HG02938 (cell line): Measurements from ENCODE around the gene MT1H.
"Not testable (repeated sequence)": the region's sequence is repeated elsewhere in the genome, so short reads cannot be mapped to it uniquely, and the experiment has no call there.

Experiments used
- ATAC-seq: cut with Tn5 transposase; IDR thresholded peaks from one replicate; pipeline ENCODE4 v1.9.1; 2021; ENCODE audit warnings: mild to moderate bottlenecking, moderate library complexity; ENCODE audit not compliant: unreplicated experiment

The MT1H gene

GRCh38 chr16:56662357-56663354 lies 7.0 kb upstream of the MT1H start:
- ATAC-seq = no peak

GRCh38 chr16:56664506-56664905 lies 5.1 kb upstream of the MT1H start:
- no peak for ATAC-seq

GRCh38 chr16:56665286-56666261 lies 4.0 kb upstream of the MT1H start:
- not testable (repeated sequence) for ATAC-seq

GRCh38 chr16:56667581-56668571 lies 1.7 kb upstream of the MT1H start, which contains the start of gene MT1G:
MT1G (minus strand) TSS chr16:56668065; CDS start chr16:56667993, 72 bp downstream.
- no peak for ATAC-seq

GRCh38 chr16:56669840-56670619 lies 416 bp downstream of the MT1H start:
- no peak for ATAC-seq

GRCh38 chr16:56670620-56670934 lies 963 bp downstream of the MT1H start:
- ATAC-seq = no peak

GRCh38 chr16:56671691-56672090 lies 2.1 kb downstream of the MT1H start:
- not testable (repeated sequence) for ATAC-seq

- not testable (repeated sequence) for ATAC-seq
Observed at GRCh38 chr16:56672171-56672570, 2.6 kb downstream of the MT1H start.

GRCh38 chr16:56672761-56673536 lies 3.3 kb downstream of the MT1H start:
- no peak for ATAC-seq

- ATAC-seq = no peak
Observed at GRCh38 chr16:56673921-56674320, 4.3 kb downstream of the MT1H start.

GRCh38 chr16:56674570-56674969 lies 5.0 kb downstream of the MT1H start:
- not testable (repeated sequence) for ATAC-seq

- ATAC-seq = no peak
Observed at GRCh38 chr16:56675685-56676210, 6.1 kb downstream of the MT1H start.

- no peak for ATAC-seq
Observed at GRCh38 chr16:56677474-56677873, 7.9 kb downstream of the MT1H start.

- no peak for ATAC-seq
Observed at GRCh38 chr16:56679078-56679730, 9.6 kb downstream of the MT1H start.

- ATAC-seq = no peak
Observed at GRCh38 chr16:56679818-56680217, 10.2 kb downstream of the MT1H start.

- peak; percentile 93 for ATAC-seq
Observed at GRCh38 chr16:56681939-56682702, 12.5 kb downstream of the MT1H start, which contains the start of gene MT1X. MT1X (plus strand) TSS chr16:56682470; CDS start chr16:56682541, 71 bp downstream.
